Left forelimb (tissue), 1 donor: ENCODE data around the gene SMPDL3A.
A peak's percentile ranks its signal among the peaks of the same experiment; 100 is the strongest.
"Not testable (repeated sequence)": the region's sequence is repeated elsewhere in the genome, so short reads cannot be mapped to it uniquely, and the experiment has no call there.

Source experiments
- DNase-seq: peaks from one replicate; pipeline ENCODE4 v3.0.0-alpha.2; 2018; ENCODE audit warnings: low spot score

SMPDL3A gene

GRCh38 chr6:122789182-122790027, at the start of gene SMPDL3A:
Gene SMPDL3A, plus strand, starts transcription at chr6:122789258. Its CDS starts 89 bp downstream, at chr6:122789347.
- DNase-seq, result peak; percentile 85

- DNase-seq, result no peak
Measured at GRCh38 chr6:122740091-122740490, 49.0 kb upstream of the SMPDL3A start.

GRCh38 chr6:122740936-122741335, 48.1 kb upstream of the SMPDL3A start:
- DNase-seq, result no peak

DNA sequence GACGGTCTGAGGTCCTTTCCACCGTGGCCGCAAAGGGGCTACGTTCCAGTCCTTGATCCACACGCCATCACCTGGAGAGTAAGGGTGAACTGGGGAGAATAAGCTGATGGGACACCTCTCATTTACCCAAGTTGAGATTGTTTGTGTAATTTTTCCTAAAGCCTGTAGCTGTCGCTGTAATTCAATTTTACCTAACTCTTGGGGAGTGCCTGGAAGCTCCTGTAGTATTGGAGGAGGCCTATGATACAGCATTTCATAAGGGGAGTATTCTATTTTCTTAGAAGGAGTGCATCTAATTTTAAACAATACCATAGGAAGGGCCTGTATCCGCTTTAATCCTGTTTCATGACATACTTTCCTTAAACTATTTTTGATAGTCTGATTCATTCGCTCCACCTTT, 44.8 kb upstream of the SMPDL3A start:
- not testable (repeated sequence) for DNase-seq

DNA sequence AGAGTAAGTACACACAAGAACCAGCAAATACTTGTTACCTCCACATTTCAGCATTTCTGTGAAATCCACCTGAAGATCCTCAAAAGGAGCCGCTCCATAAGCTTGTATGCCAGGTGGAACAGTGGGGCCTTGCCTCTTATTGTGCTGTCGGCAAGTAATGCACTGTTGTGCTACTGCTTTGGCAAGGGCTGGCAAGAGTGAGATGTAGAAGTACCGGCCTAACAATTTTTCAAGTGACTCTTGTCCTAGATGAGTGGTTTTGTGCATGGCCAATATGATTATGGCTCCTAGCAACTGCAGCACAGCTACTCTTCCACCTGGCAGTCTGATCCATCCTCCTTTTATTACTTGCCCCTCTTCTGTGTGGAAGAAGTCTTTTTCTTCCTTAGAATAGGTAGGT, 44.2 kb upstream of the SMPDL3A start:
- DNase-seq, result not testable (repeated sequence)

- DNase-seq, result no peak
Measured at GRCh38 chr6:122746688-122747087, 42.4 kb upstream of the SMPDL3A start.

DNA sequence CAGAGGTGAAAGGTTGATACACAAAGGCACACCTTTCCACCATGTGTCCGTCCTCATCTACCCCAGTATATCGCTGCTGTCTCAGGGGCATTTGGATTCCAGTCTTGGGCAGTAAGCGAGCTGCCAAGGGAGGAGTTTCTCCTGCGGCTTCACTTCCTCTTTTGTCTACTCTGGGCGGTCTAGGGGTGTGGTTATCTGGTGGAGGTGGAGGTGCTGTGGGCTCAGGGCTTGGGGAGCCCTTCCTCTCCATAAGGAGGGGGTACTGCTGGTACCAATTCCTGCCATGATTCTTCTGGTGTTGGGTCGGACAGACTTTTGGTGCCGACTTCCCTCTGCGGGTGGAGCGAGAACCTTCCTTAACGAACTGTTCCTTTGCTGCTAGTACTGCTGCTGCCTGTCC, 41.5 kb upstream of the SMPDL3A start:
- DNase-seq, result no peak

DNA sequence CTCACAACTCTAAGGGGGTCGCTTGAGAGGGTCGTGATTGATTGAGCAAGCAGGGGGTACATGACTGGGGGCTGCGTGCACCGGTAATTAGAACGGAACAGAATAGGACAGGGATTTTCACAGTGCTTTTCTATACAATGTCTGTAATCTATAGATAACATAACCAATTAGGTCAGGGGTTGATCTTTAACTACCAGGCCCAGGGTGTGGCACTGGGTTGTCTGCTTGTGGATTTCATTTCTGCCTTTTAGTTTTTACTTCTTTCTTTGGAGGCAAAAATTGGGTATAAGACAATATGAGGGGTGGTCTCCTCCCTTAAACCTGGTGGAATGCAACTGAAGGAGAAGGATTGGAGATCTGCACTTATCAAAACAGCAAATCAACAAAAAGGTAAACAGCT, 40.1 kb upstream of the SMPDL3A start:
- DNase-seq, result not testable (repeated sequence)

GRCh38 chr6:122749451-122750050, 39.5 kb upstream of the SMPDL3A start:
- no peak for DNase-seq

GRCh38 chr6:122751326-122751725, 37.7 kb upstream of the SMPDL3A start:
- DNase-seq, result no peak

GRCh38 chr6:122752459-122752858, 36.6 kb upstream of the SMPDL3A start:
- no peak for DNase-seq

- DNase-seq, result no peak
Measured at GRCh38 chr6:122753000-122753687, 35.9 kb upstream of the SMPDL3A start.

- no peak for DNase-seq
Measured at GRCh38 chr6:122753688-122754056, 35.4 kb upstream of the SMPDL3A start.

- no peak for DNase-seq
Measured at GRCh38 chr6:122754191-122754731, 34.8 kb upstream of the SMPDL3A start.

- no peak for DNase-seq
Measured at GRCh38 chr6:122755901-122756300, 33.2 kb upstream of the SMPDL3A start.

- no peak for DNase-seq
Measured at GRCh38 chr6:122758927-122759334, 30.1 kb upstream of the SMPDL3A start.

- DNase-seq, result no peak
Measured at GRCh38 chr6:122760330-122760729, 28.7 kb upstream of the SMPDL3A start.

DNA sequence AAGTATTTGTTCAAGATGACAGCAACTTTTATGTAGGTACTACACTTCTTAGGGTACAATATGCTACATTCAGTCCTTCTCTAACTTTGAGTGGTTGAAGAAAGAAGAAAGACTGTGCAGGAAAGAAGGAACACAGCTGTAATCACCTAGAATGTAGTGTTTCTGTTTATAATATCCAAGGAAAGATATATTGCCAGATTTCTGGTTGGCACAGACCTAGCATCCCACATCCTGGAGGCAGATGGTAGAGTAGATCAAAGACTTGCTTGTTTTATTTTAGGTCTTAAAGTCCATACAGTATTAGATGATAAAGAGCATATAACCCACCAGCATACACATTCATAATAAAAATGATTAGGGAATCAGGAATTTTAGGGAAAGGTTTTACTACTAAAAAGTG, 22.8 kb upstream of the SMPDL3A start:
- no peak for DNase-seq

DNA sequence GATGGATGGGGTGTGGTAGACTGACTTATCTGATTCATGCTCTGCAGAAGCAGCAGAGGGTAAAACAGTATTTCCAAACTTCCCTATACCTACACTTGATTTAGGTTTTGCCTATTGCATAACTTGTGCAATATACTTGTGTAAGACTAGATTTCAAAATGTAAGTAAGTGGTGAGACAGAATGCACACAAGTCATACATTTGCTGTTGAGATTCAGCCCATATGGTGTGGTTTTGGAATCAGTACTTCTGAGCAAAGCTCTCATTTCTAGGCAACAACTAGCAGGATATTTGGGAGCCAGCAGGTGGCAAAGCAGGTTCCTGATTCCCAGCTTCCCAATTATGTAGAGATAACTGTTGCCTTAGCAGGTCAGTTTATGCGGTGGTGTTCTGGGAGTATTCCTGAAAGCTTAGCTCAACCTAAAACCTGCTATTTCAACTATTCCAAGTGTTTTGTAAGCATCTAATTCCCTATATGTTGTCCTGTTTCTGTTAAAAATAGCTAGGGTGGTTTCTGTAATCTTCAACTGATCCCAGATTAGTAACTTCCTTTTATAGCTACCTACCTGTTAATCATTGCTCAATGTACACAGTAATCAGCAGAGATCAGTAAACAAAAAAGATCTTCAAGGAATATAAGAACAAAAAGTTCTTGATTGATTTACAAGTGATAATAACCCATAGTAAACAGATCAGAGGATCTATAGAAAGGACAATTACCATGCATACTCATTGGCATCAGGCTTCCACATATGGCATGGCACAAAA, 18.0 kb upstream of the SMPDL3A start:
- no peak for DNase-seq

DNA sequence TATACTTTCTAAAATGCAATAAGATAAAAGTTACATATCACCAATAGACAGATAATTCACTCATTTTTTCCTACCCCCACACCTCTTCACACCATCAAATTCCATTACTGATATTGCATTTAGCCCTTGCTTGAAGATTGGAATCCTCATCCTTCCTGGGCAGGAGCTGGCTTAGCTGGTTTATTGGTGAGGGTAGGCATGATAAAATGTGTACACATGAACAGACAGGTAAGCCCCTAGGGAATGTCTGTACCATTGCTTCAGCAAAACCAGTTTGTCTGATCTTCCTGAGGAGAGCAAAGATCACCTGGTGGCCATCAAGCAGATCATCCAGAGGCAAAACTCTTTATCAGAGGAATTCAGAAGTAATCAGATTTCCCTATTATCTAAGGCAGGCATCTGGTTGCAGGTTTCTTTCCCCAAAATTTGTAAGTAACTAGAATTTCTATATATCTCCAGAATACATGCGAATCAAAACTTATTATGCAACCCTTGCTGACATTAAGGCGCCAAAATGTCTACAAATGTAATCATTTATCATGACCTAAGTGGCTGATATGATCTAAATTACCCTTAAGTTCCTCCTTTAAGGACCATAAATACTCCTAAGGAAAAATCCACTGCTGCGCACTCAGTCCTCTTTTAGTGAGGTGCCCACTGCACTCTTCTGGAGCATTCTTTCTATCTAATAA, 16.2 kb upstream of the SMPDL3A start:
- no peak for DNase-seq

- DNase-seq, result no peak
Measured at GRCh38 chr6:122775975-122776374, 13.1 kb upstream of the SMPDL3A start.
